ENCODE data around the gene CHD9.
A peak's percentile ranks its signal among the peaks of the same experiment; 100 is the strongest.
"Not testable (repeated sequence)": the region's sequence is repeated elsewhere in the genome, so short reads cannot be mapped to it uniquely, and the experiment has no call there.

CHD9 gene

GRCh38 chr16:53043428-53043831, 11.4 kb upstream of the CHD9 start:
- no peak for TF ChIP-seq ZFX (IDR thresholded peaks at IDR 0.05)
- TF ChIP-seq, protein P1, sequence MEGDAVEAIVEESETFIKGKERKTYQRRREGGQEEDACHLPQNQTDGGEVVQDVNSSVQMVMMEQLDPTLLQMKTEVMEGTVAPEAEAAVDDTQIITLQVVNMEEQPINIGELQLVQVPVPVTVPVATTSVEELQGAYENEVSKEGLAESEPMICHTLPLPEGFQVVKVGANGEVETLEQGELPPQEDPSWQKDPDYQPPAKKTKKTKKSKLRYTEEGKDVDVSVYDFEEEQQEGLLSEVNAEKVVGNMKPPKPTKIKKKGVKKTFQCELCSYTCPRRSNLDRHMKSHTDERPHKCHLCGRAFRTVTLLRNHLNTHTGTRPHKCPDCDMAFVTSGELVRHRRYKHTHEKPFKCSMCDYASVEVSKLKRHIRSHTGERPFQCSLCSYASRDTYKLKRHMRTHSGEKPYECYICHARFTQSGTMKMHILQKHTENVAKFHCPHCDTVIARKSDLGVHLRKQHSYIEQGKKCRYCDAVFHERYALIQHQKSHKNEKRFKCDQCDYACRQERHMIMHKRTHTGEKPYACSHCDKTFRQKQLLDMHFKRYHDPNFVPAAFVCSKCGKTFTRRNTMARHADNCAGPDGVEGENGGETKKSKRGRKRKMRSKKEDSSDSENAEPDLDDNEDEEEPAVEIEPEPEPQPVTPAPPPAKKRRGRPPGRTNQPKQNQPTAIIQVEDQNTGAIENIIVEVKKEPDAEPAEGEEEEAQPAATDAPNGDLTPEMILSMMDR (conservative IDR thresholded peaks at IDR 0.05) = no peak
- no peak overlapping the region; the same call in 1 of the 2 replicates for H3K27ac ChIP-seq

DNA sequence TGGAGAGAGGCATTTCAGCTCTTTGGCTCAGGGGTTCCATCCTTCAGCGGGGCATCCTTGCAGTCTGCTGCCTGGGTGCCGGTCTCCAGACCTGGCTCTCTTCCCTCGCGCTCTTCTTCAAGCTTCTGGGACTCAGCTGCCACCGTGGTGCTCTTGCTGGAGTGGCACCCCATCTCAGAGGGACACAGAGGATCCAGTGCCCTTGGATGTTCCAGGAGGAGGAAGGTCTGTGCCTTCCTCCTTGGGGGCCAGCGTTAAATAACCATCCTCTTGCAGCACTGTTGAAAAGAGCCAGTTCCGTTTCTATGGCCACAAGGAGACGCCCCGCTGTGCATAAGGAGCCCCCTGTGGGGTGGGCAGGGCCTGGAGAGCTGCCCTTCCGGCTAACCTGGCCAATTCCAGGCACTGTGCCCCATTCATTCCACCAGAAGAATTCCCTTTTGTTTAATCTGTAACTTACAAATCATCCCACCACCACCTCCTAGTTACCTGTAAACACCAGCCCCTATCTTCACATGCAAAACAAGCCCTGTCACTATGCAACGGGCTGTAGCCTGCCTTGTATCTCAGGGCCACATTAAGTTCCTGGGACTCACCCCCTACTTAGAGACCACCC, 10.7 kb upstream of the CHD9 start:
- H3K27ac ChIP-seq = no peak overlapping the region; the same call in 1 of the 2 replicates
- TF ChIP-seq, protein P1 (conservative IDR thresholded peaks at IDR 0.05) = no peak
- no peak for TF ChIP-seq ZFX (IDR thresholded peaks at IDR 0.05)

DNA sequence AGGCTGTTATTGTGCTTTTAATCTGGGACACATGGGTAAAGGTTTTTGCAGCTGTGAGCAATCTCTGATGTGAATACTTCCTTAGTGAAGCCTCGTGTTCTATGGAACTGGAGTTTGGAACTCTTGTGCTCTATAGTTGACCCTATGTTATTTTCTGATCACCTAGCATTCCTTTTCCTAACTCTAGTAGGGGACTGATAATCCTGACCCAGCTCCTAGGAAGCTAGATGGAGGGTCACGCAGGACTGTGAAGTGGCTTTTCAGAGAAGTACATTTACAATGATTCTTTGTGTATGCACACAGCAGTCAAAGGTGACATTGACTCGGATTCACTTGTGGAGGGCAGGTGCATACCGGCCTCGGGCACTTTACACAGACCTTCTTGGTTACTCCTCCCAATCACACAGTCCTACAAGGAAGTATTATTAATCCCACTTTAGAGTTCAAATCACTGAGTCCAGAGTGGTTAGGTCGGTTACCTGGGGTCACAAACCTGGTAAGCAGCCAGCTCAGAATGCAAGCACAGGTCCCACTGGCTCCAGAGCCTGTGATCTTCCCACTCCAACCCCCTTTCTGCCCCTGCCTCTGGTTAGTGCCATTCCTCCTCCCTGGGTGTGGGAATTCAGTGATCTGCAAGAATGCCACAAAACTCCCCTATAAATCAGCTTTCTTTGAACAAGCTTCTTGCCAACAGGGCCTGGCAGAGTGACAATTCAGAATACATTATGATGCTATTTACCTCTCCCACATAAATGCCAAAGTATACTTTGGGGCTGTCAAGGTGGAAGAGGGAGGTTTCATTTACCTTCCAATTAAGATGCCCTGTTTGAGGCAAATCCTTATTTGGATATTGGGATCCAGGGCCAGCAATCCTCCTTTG, 9.2 kb upstream of the CHD9 start:
- TF ChIP-seq, protein P1 (conservative IDR thresholded peaks at IDR 0.05) = no peak
- no peak for TF ChIP-seq ZFX (IDR thresholded peaks at IDR 0.05)
- peak overlapping the region; percentile 74 for H3K27ac ChIP-seq

DNA sequence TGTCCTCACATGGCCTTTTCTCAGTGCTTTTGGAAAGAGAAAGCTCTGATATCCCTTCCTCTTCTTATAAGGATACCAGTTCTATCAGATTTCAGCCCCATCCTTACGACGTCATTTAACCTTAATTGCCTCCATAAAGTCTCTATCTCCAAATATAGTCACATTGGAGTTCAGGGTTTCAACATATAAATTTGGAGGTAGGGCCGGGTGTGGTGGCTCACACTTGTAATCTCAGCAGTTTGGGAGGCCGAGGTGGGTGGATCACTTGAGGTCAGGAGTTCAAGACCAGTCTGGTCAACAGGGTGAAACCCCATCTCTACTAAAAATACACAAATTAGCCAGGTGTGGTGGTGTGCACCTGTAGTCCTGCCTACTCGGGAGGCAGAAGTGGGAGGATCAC, 7.3 kb upstream of the CHD9 start:
- not testable (repeated sequence) for H3K27ac ChIP-seq

GRCh38 chr16:53048139-53048915, 6.5 kb upstream of the CHD9 start:
- H3K27ac ChIP-seq = no peak overlapping the region
- no peak for TF ChIP-seq ZFX (IDR thresholded peaks at IDR 0.05)
- TF ChIP-seq, protein P1 (conservative IDR thresholded peaks at IDR 0.05) = no peak

- H3K27ac ChIP-seq = not testable (repeated sequence)
Measured at GRCh38 chr16:53051255-53051654, 3.5 kb upstream of the CHD9 start.

- TF ChIP-seq ZFX (IDR thresholded peaks at IDR 0.05) = no peak
- TF ChIP-seq, protein P1 (conservative IDR thresholded peaks at IDR 0.05) = no peak
- peak within 1 kb of the TSS; percentile 31 for H3K27ac ChIP-seq
Measured at GRCh38 chr16:53052519-53053501, 2.0 kb upstream of the CHD9 start, which contains the start of gene CHD9NB. Gene CHD9NB (minus strand): TSS chr16:53052897. CDS start chr16:53044158, 8,739 bp downstream.

Measured in C4-2B (cell line).